Activated CD4-positive, alpha-beta memory T cell treated with anti-CD3 and anti-CD28 coated beads for 36 hours (primary cell): ENCODE results near the gene ZNF292. TPM values are rescaled to one million over a fixed set of nuclear protein-coding genes. Genes with fewer than 3 reads are reported as not detected.

ENCODE experiments used
- CTCF ChIA-PET: fragments of 350-600 bp; sonication (Branson Sonifier 250); formaldehyde crosslinking; loops from one replicate; lab custom pipeline; 2021; ENCODE audit warnings: antibody characterized with exemption, inconsistent platforms; lab: Charles Lee
- POLR2A ChIA-PET: fragments of 350-600 bp; sonication (Branson Sonifier 250); formaldehyde crosslinking; loops from one replicate; lab custom pipeline; 2021; ENCODE audit warnings: antibody characterized with exemption; lab: Charles Lee
- DNase-seq: peaks from one replicate; pipeline ENCODE4 v3.0.0-alpha.2; 2020
- H3K27ac Mint-ChIP-seq: one replicate; pipeline ENCODE4 v1.8.0; 2021; ENCODE audit warnings: mixed read lengths
- H3K27me3 Mint-ChIP-seq: one replicate; pipeline ENCODE4 v1.8.0; 2021; ENCODE audit warnings: mixed read lengths
- H3K36me3 Mint-ChIP-seq: one replicate; pipeline ENCODE4 v1.8.0; 2021; ENCODE audit warnings: mixed read lengths
- H3K4me1 Mint-ChIP-seq: one replicate; pipeline ENCODE4 v1.8.0; 2021; ENCODE audit warnings: low read depth, mixed read lengths
- H3K4me3 Mint-ChIP-seq: one replicate; pipeline ENCODE4 v1.8.0; 2021; ENCODE audit warnings: mild to moderate bottlenecking, mixed read lengths
- H3K9me3 Mint-ChIP-seq: one replicate; pipeline ENCODE4 v1.8.0; 2021; ENCODE audit warnings: mixed read lengths
- intact Hi-C: fragments of 100-400 bp; cut with micrococcal nuclease; formaldehyde crosslinking; loops from one replicate; pipeline ENCODE4 v1.15.1; 2023
- total RNA-seq, 2 experiments: library from RNA; stranded (reverse); gene quantifications; one replicate each; pipeline ENCODE4 v1.2.3, GENCODE V29; 2021

The ZNF292 gene
- total RNA-seq, 2 experiments from 2014 or later = 51.9 to 52.5 TPM

GRCh38 chr6:87164004-87164403 lies 8.6 kb downstream of the ZNF292 start:
- intact Hi-C loops = no loop called here
- H3K4me3 Mint-ChIP-seq = no peak overlapping the region

GRCh38 chr6:87164506-87164905 lies 9.1 kb downstream of the ZNF292 start:
- intact Hi-C loops = no loop called here
- peaks cover 75% of the 10 kb centered on the region for H3K4me1 Mint-ChIP-seq
- CTCF ChIA-PET = interaction anchor here (1.6 kb wide), 1 partner anchor 158 kb away, joined by 3 read pairs; the partner anchor contains the start of gene SMIM8
- peaks cover 2% of the 10 kb centered on the region for H3K36me3 Mint-ChIP-seq
- H3K27ac Mint-ChIP-seq = no peak overlapping the region
- no peaks in the 10 kb centered on the region for H3K27me3 Mint-ChIP-seq
- POLR2A ChIA-PET = no interaction called here
- H3K4me3 Mint-ChIP-seq = no peak overlapping the region
- DNase-seq = no peak
- no peaks in the 10 kb centered on the region for H3K9me3 Mint-ChIP-seq

More at GRCh38 chr6:87164004-87164403, 8.6 kb downstream of the ZNF292 start:
- ChIA-PET POLR2A (no interaction called here), CTCF (interaction anchor here (1.2 to 1.6 kb wide), 2 partner anchors 85 to 158 kb away, joined by 3 to 4 read pairs; partner anchors contain the start of gene SMIM8)
- H3K27ac Mint-ChIP-seq = no peak overlapping the region
- H3K9me3 Mint-ChIP-seq = no peaks in the 10 kb centered on the region
- DNase-seq = no peak
- H3K4me1 Mint-ChIP-seq = peaks cover 73% of the 10 kb centered on the region
- peaks cover 2% of the 10 kb centered on the region for H3K36me3 Mint-ChIP-seq
- no peaks in the 10 kb centered on the region for H3K27me3 Mint-ChIP-seq

- CTCF ChIA-PET = interaction anchor here (1.9 kb wide), 1 partner anchor 86 kb away, joined by 4 read pairs; no protein-coding TSS in a partner anchor
- Mint-ChIP-seq H3K9me3 (no peaks in the 10 kb centered on the region), H3K27me3 (no peaks in the 10 kb centered on the region), H3K36me3 (peaks cover 2% of the 10 kb centered on the region), H3K4me1 (peaks cover 71% of the 10 kb centered on the region), H3K27ac (no peak overlapping the region), H3K4me3 (no peak overlapping the region)
- intact Hi-C loops = no loop called here
- POLR2A ChIA-PET = no interaction called here
- no peak for DNase-seq
Measured at GRCh38 chr6:87165185-87165584, 9.8 kb downstream of the ZNF292 start.

- Mint-ChIP-seq H3K4me3 (no peak overlapping the region), H3K36me3 (peaks cover 14% of the 10 kb centered on the region), H3K27ac (no peak overlapping the region), H3K27me3 (no peaks in the 10 kb centered on the region), H3K9me3 (no peaks in the 10 kb centered on the region), H3K4me1 (peaks cover 71% of the 10 kb centered on the region)
- ChIA-PET CTCF (no interaction called here), POLR2A (interaction anchor here (0.5 kb wide), 1 partner anchor 17 kb away, joined by 3 read pairs; the partner anchor contains the start of gene ZNF292)
- DNase-seq = no peak
- intact Hi-C loops = loop anchor here (5.0 kb wide), 1 partner anchor 40 kb away; no protein-coding TSS in a partner anchor
Measured at GRCh38 chr6:87171938-87172633, 16.7 kb downstream of the ZNF292 start.

GRCh38 chr6:87174078-87174579 lies 18.8 kb downstream of the ZNF292 start:
- Mint-ChIP-seq H3K36me3 (peaks cover 20% of the 10 kb centered on the region), H3K4me1 (peaks cover 77% of the 10 kb centered on the region), H3K27me3 (no peaks in the 10 kb centered on the region), H3K27ac (peak overlapping the region; percentile 23), H3K4me3 (no peak overlapping the region), H3K9me3 (no peaks in the 10 kb centered on the region)
- POLR2A ChIA-PET = no interaction called here
- no peak for DNase-seq
- CTCF ChIA-PET = interaction anchor here (1.0 kb wide), 2 partner anchors 19 to 21 kb away, joined by 3 read pairs; partner anchors contain the start of gene ZNF292
- intact Hi-C loops = loop anchor here (5.0 kb wide), 1 partner anchor 38 kb away; no protein-coding TSS in a partner anchor

- Mint-ChIP-seq H3K27me3 (no peaks in the 10 kb centered on the region), H3K4me1 (peaks cover 90% of the 10 kb centered on the region), H3K9me3 (no peaks in the 10 kb centered on the region), H3K36me3 (peaks cover 32% of the 10 kb centered on the region), H3K27ac (no peak overlapping the region), H3K4me3 (no peak overlapping the region)
- no peak for DNase-seq
- intact Hi-C loops = no loop called here
- ChIA-PET POLR2A (no interaction called here), CTCF (no interaction called here)
Measured at GRCh38 chr6:87176493-87176892, 21.1 kb downstream of the ZNF292 start.

- no peak for DNase-seq
- ChIA-PET POLR2A (interaction anchor here (0.8 kb wide), 1 partner anchor 18 kb away, joined by 4 read pairs; no protein-coding TSS in a partner anchor), CTCF (no interaction called here)
- Mint-ChIP-seq H3K4me3 (no peak overlapping the region), H3K27ac (peak overlapping the region; percentile 56), H3K4me1 (peaks cover 91% of the 10 kb centered on the region), H3K27me3 (no peaks in the 10 kb centered on the region), H3K9me3 (no peaks in the 10 kb centered on the region), H3K36me3 (peaks cover 40% of the 10 kb centered on the region)
- intact Hi-C loops = loop anchor here (5.0 kb wide), 1 partner anchor 522 kb away; the partner anchor contains the start of gene AKIRIN2
Measured at GRCh38 chr6:87180105-87180728, 24.9 kb downstream of the ZNF292 start.

GRCh38 chr6:87181903-87182302 lies 26.5 kb downstream of the ZNF292 start:
- DNase-seq = no peak
- Mint-ChIP-seq H3K9me3 (no peaks in the 10 kb centered on the region), H3K4me3 (peak overlapping the region; percentile 37), H3K27me3 (no peaks in the 10 kb centered on the region), H3K36me3 (peaks cover 28% of the 10 kb centered on the region), H3K27ac (peak overlapping the region; percentile 84), H3K4me1 (peaks cover 81% of the 10 kb centered on the region)
- intact Hi-C loops = loop anchor here (1.0 to 5.0 kb wide), 2 partner anchors 27 to 520 kb away; partner anchors contain the start of genes AKIRIN2 and ZNF292
- ChIA-PET POLR2A (interaction anchor here (0.9 to 1.1 kb wide), 3 partner anchors 9 to 26 kb away, joined by 3 to 4 read pairs (median 3); partner anchors contain the start of gene ZNF292), CTCF (interaction anchor here (0.7 to 1.2 kb wide), 5 partner anchors 16 to 75 kb away, joined by 3 to 4 read pairs (median 3); no protein-coding TSS in a partner anchor)

GRCh38 chr6:87182321-87182720 lies 27.0 kb downstream of the ZNF292 start:
- POLR2A ChIA-PET = interaction anchor here (0.9 to 1.1 kb wide), 3 partner anchors 9 to 27 kb away, joined by 3 to 4 read pairs (median 3); partner anchors contain the start of gene ZNF292
- Mint-ChIP-seq H3K4me1 (peaks cover 79% of the 10 kb centered on the region), H3K27me3 (no peaks in the 10 kb centered on the region), H3K9me3 (no peaks in the 10 kb centered on the region), H3K4me3 (peak overlapping the region; percentile 37), H3K27ac (peak overlapping the region; percentile 84), H3K36me3 (peaks cover 24% of the 10 kb centered on the region)
- CTCF ChIA-PET = interaction anchor here (0.7 to 1.2 kb wide), 5 partner anchors 16 to 75 kb away, joined by 3 to 4 read pairs (median 3); no protein-coding TSS in a partner anchor
- intact Hi-C loops = loop anchor here (1.0 to 5.0 kb wide), 2 partner anchors 27 to 520 kb away; partner anchors contain the start of genes AKIRIN2 and ZNF292
- peak; percentile 46 for DNase-seq

GRCh38 chr6:87182940-87183339 lies 27.6 kb downstream of the ZNF292 start:
- H3K36me3 Mint-ChIP-seq = peaks cover 20% of the 10 kb centered on the region
- POLR2A ChIA-PET = no interaction called here
- peak overlapping the region; percentile 79 for H3K27ac Mint-ChIP-seq
- H3K27me3 Mint-ChIP-seq = no peaks in the 10 kb centered on the region
- H3K4me3 Mint-ChIP-seq = no peak overlapping the region
- intact Hi-C loops = loop anchor here (1.0 to 5.0 kb wide), 4 partner anchors 14 to 519 kb away; partner anchors contain the start of genes AKIRIN2 and ZNF292
- peaks cover 77% of the 10 kb centered on the region for H3K4me1 Mint-ChIP-seq
- DNase-seq = no peak
- CTCF ChIA-PET = no interaction called here
- H3K9me3 Mint-ChIP-seq = no peaks in the 10 kb centered on the region

GRCh38 chr6:87183687-87184086 lies 28.3 kb downstream of the ZNF292 start:
- H3K27me3 Mint-ChIP-seq = no peaks in the 10 kb centered on the region

More at GRCh38 chr6:87183687-87184086, 28.3 kb downstream of the ZNF292 start:
- POLR2A ChIA-PET = no interaction called here
- CTCF ChIA-PET = no interaction called here
- H3K4me1 Mint-ChIP-seq = peaks cover 74% of the 10 kb centered on the region
- peaks cover 20% of the 10 kb centered on the region for H3K36me3 Mint-ChIP-seq
- H3K27ac Mint-ChIP-seq = peak overlapping the region; percentile 51
- H3K4me3 Mint-ChIP-seq = no peak overlapping the region
- no peaks in the 10 kb centered on the region for H3K9me3 Mint-ChIP-seq
- intact Hi-C loops = loop anchor here (1.0 to 5.0 kb wide), 3 partner anchors 14 to 519 kb away; partner anchors contain the start of gene AKIRIN2
- no peak for DNase-seq
